Measurements from ENCODE around the gene STRIP1. TPM values are rescaled to one million over a fixed set of nuclear protein-coding genes. Genes with fewer than 3 reads are reported as not detected.
"Not testable (repeated sequence)": the region's sequence is repeated elsewhere in the genome, so short reads cannot be mapped to it uniquely, and the experiment has no call there.

The STRIP1 gene
- total and polyA plus RNA-seq, 12 donors, result 22.3 to 47.9 (median 30.2) TPM

DNA sequence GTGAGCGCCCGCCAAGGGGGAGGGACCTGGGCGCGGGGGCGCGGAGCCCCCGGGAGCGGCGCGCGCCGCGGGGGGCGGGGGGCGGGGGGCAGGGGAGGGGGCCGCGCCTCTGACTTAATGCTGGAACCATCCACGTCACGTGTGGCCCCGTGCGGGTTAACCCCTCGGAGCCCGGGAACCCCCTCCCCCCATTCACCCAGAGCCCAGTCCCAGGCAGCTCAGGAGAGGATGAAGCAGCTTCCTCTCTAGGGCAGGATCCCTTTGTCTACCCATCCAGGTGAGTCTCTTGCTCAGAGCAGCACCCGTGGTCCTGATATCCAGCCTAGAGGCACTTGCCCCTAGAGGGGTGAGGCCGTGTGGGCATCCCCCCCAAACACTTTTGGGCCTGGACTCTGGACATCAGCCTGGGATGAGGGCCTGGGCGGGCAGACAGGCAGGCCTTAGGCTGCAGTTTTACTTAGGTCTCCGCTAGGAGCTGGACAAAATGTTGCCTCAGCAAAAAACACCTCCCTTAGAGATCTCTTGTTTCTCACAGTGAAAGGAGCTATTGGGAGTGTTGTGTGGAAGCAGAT is 36.3 kb downstream of the STRIP1 start, which contains the start of gene ALX3:
ALX3 (minus strand) TSS at position 2 of the 572 bp plus-strand sequence. CDS start 60 bp downstream, outside the sequence.
- Histone ChIP-seq H3K36me3 (replicated peaks in 1 of 2) (no peaks in the 10 kb centered on the region), H3K9me3 (replicated peaks in 1 of 3) (no peaks in the 10 kb centered on the region), H3K27ac (no peak within 1 kb of the TSS), H3K4me1 (replicated peaks in 1 of 2) (peaks cover 0 to 3% of the 10 kb centered on the region in 2 donors), H3K27me3 (peaks cover 43% of the 10 kb centered on the region), H3K4me3 (no peak within 1 kb of the TSS)
- intact Hi-C loops (cut with DNase I), result no loop called here
- TF ChIP-seq POLR2A (IDR thresholded peaks at IDR 0.05), result no peak
- TF ChIP-seq, protein P1, sequence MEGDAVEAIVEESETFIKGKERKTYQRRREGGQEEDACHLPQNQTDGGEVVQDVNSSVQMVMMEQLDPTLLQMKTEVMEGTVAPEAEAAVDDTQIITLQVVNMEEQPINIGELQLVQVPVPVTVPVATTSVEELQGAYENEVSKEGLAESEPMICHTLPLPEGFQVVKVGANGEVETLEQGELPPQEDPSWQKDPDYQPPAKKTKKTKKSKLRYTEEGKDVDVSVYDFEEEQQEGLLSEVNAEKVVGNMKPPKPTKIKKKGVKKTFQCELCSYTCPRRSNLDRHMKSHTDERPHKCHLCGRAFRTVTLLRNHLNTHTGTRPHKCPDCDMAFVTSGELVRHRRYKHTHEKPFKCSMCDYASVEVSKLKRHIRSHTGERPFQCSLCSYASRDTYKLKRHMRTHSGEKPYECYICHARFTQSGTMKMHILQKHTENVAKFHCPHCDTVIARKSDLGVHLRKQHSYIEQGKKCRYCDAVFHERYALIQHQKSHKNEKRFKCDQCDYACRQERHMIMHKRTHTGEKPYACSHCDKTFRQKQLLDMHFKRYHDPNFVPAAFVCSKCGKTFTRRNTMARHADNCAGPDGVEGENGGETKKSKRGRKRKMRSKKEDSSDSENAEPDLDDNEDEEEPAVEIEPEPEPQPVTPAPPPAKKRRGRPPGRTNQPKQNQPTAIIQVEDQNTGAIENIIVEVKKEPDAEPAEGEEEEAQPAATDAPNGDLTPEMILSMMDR (IDR thresholded peaks at IDR 0.05), result no peak
- no peak for DNase-seq
- 17 to 100% (median 25%) methylated on average over 2 to 27 of the region's 27 CpGs for WGBS, 4 donors

DNA sequence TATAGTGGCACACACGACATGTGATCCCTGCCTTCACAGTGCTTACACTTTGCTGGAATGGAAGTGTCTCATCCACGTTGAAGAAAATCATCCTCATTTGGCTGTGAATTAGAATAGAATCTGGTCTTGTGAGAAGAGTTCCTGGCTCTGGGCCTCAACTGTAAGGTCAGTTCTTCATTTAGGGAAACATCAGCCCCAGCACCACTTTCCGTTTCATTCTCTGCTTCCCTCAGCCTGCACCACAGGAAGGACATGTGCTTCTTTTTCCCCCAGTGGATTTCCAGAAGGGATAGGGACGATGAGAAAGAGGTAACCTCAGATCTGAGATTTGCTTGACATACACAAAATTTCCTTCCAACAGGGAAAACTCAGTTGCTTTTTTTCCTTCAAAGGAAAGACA is 39.7 kb downstream of the STRIP1 start:
- TF ChIP-seq POLR2A (IDR thresholded peaks at IDR 0.05), result no peak
- TF ChIP-seq, protein P1 (IDR thresholded peaks at IDR 0.05), result no peak
- Histone ChIP-seq H3K4me3 (no peak overlapping the region), H3K4me1 (replicated peaks in 1 of 2) (peaks cover 0 to 3% of the 10 kb centered on the region in 2 donors), H3K36me3 (replicated peaks in 1 of 2) (no peaks in the 10 kb centered on the region), H3K27me3 (peaks cover 20% of the 10 kb centered on the region), H3K27ac (no peak overlapping the region), H3K9me3 (replicated peaks in 1 of 3) (no peaks in the 10 kb centered on the region)
- intact Hi-C loops (cut with DNase I), result no loop called here
- WGBS, 4 donors, result 70 to 79% (median 74%) methylated on average over 4 of the region's 4 CpGs
- DNase-seq, result no peak

DNA sequence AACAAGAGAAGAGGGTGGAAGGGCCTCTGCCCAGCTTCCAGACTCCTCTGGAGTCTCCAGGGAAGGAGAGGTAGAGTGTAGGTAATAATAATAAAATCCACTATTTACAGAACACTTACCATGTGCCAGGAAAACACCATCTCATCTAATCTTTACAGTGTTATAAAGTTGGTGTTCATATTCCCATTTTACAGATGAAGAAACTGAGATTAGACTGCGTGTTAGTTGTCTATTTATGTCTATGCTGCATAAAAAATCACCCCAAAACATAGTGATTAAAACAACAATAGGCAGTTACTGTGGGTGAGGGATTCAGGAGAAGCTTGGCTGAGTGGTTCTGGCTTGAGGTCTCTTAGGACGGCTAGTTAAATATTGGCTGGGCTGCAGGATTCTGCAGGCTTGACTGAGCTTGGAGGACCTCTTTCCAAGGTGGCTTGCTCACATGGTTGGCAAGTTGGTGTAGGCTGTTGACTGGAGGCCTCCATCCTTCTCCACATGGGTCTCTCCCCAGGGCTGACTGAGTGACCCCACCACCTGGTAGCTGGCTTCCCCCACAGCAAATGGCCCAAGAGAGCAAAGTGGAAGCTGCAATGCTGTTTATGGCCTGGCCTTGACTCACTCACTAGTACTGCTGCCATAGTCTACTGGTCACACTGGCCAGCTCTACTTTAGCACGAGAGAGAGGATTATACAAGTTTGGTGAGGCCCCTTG is 42.5 kb downstream of the STRIP1 start:
- Histone ChIP-seq H3K27me3 (no peaks in the 10 kb centered on the region), H3K27ac (no peak overlapping the region), H3K9me3 (replicated peaks in 1 of 3) (no peaks in the 10 kb centered on the region), H3K36me3 (replicated peaks in 1 of 2) (no peaks in the 10 kb centered on the region), H3K4me1 (replicated peaks in 1 of 2) (no peaks in the 10 kb centered on the region), H3K4me3 (no peak overlapping the region)
- DNase-seq, result no peak
- TF ChIP-seq, protein P1 (IDR thresholded peaks at IDR 0.05), result no peak
- TF ChIP-seq POLR2A (IDR thresholded peaks at IDR 0.05), result no peak
- intact Hi-C loops (cut with DNase I), result no loop called here
- 68 to 88% (median 84%) methylated on average over 3 of the region's 3 CpGs for WGBS, 4 donors

DNA sequence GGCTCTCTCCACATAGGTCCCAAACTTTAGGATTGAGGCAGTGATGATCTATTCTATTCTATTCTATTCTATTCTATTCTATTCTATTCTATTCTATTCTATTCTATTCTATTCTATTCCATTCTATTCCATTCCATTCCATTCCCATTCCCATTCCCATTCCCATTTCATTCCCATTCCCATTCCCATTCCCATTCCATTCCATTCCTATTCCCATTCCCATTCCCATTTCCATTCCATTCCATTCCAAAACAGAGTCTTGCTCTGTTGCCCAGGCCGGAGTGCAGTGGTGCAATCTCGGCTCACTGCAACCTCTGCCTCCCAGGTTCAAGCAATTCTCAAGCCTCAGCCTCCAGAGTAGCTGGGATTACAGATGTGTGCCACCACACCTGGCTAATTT is 45.6 kb downstream of the STRIP1 start:
- WGBS, 4 donors, result 97 to 98% (median 98%) methylated on average over 2 of the region's 2 CpGs
- H3K9me3 ChIP-seq (replicated peaks in 1 of 3); H3K36me3 ChIP-seq (replicated peaks in 1 of 2); H3K27ac ChIP-seq; H3K4me3 ChIP-seq; H3K27me3 ChIP-seq; intact Hi-C loops (cut with DNase I); DNase-seq; H3K4me1 ChIP-seq (replicated peaks in 1 of 2): not testable (repeated sequence)
